Osteocyte (in vitro differentiated cells): ENCODE results near the gene PRKCSH. TPM values are rescaled to one million over a fixed set of nuclear protein-coding genes. Genes with fewer than 3 reads are reported as not detected.
"Not testable (repeated sequence)": the region's sequence is repeated elsewhere in the genome, so short reads cannot be mapped to it uniquely, and the experiment has no call there.

Experiments used
- DNase-seq: peaks from one replicate; pipeline ENCODE4 v3.0.0; 2021; ENCODE audit warnings: mixed read lengths; ENCODE audit not compliant: unreplicated experiment; ENCODE audit errors: extremely low spot score
- H3K27ac Mint-ChIP-seq: one replicate; pipeline ENCODE4 v1.8.0; 2021; ENCODE audit warnings: mild to moderate bottlenecking, mixed read lengths; ENCODE audit not compliant: unreplicated experiment
- H3K27me3 Mint-ChIP-seq: one replicate; pipeline ENCODE4 v1.8.0; 2021; ENCODE audit warnings: mixed read lengths; ENCODE audit not compliant: unreplicated experiment
- H3K36me3 Mint-ChIP-seq: one replicate; pipeline ENCODE4 v1.8.0; 2021; ENCODE audit warnings: mixed read lengths; ENCODE audit not compliant: unreplicated experiment
- H3K4me1 Mint-ChIP-seq: one replicate; pipeline ENCODE4 v1.8.0; 2021; ENCODE audit warnings: mixed read lengths; ENCODE audit not compliant: unreplicated experiment
- H3K4me3 Mint-ChIP-seq: one replicate; pipeline ENCODE4 v1.8.0; 2021; ENCODE audit warnings: mild to moderate bottlenecking, moderate library complexity, mixed read lengths; ENCODE audit not compliant: unreplicated experiment
- H3K9me3 Mint-ChIP-seq: one replicate; pipeline ENCODE4 v1.8.0; 2021; ENCODE audit warnings: mixed read lengths; ENCODE audit not compliant: unreplicated experiment
- CTCF ChIP-seq: fragments of 200-600 bp; sonication (generic); IDR thresholded peaks from 2 replicates; pipeline ENCODE4 v1.5.0; 2021; ENCODE audit warnings: antibody characterized with exemption, mild to moderate bottlenecking, moderate library complexity
- total RNA-seq: library from RNA; stranded (reverse); gene quantifications from 2 replicates; pipeline ENCODE4 v1.2.1, GENCODE V29; 2021

PRKCSH gene
- total RNA-seq, 1 donor from 2014 or later = 415 TPM

- Mint-ChIP-seq H3K4me1 (peaks cover 2% of the 10 kb centered on the region), H3K36me3 (no peaks in the 10 kb centered on the region), H3K4me3 (no peak overlapping the region), H3K27ac (no peak overlapping the region), H3K27me3 (peaks cover 4% of the 10 kb centered on the region), H3K9me3 (no peaks in the 10 kb centered on the region)
- DNase-seq = no peak
- TF ChIP-seq CTCF = peak; percentile 28
These were observed 29.4 kb upstream of the PRKCSH start for GRCh38 chr19:11405846-11406643.

GRCh38 chr19:11406703-11407236, 28.7 kb upstream of the PRKCSH start:
- not testable (repeated sequence) for H3K9me3 Mint-ChIP-seq, H3K4me1 Mint-ChIP-seq, H3K27ac Mint-ChIP-seq, H3K4me3 Mint-ChIP-seq, H3K27me3 Mint-ChIP-seq, H3K36me3 Mint-ChIP-seq, DNase-seq

- Mint-ChIP-seq H3K9me3 (no peaks in the 10 kb centered on the region), H3K4me3 (no peak overlapping the region)
These were observed 26.8 kb upstream of the PRKCSH start for GRCh38 chr19:11408591-11408990.

GRCh38 chr19:11410682-11411081, 24.8 kb upstream of the PRKCSH start:
- H3K4me1 Mint-ChIP-seq = no peaks in the 10 kb centered on the region
- H3K9me3 Mint-ChIP-seq = no peaks in the 10 kb centered on the region
- no peak overlapping the region for H3K4me3 Mint-ChIP-seq
- no peaks in the 10 kb centered on the region for H3K36me3 Mint-ChIP-seq
- peaks cover 7% of the 10 kb centered on the region for H3K27me3 Mint-ChIP-seq
- no peak for DNase-seq
- TF ChIP-seq CTCF = no peak
- no peak overlapping the region for H3K27ac Mint-ChIP-seq

More at GRCh38 chr19:11408591-11408990, 26.8 kb upstream of the PRKCSH start:
- no peaks in the 10 kb centered on the region for H3K36me3 Mint-ChIP-seq
- no peak for DNase-seq
- TF ChIP-seq CTCF = no peak
- H3K4me1 Mint-ChIP-seq = peaks cover 2% of the 10 kb centered on the region
- no peak overlapping the region for H3K27ac Mint-ChIP-seq
- peaks cover 7% of the 10 kb centered on the region for H3K27me3 Mint-ChIP-seq

- DNase-seq = no peak
- no peak overlapping the region for H3K27ac Mint-ChIP-seq
- no peak overlapping the region for H3K4me3 Mint-ChIP-seq
- no peaks in the 10 kb centered on the region for H3K9me3 Mint-ChIP-seq
- peaks cover 8% of the 10 kb centered on the region for H3K4me1 Mint-ChIP-seq
- no peaks in the 10 kb centered on the region for H3K36me3 Mint-ChIP-seq
- H3K27me3 Mint-ChIP-seq = peaks cover 27% of the 10 kb centered on the region
- TF ChIP-seq CTCF = no peak
These were observed 20.9 kb upstream of the PRKCSH start for GRCh38 chr19:11414544-11414943.
